ENCODE data around the gene JMJD4.

Gene JMJD4

GRCh38 chr1:227745568-227746265 is 10.6 kb upstream of the JMJD4 start:
- no peak for DNase-seq (ENCODE audit: low read depth)
- TF ChIP-seq CTCF (IDR thresholded peaks at IDR 0.05; ENCODE audit: insufficient read depth, low read depth, low read length, missing control alignments), result no peak
- H3K4me3 ChIP-seq (ENCODE audit: low read length), result no peak overlapping the region

- H3K4me3 ChIP-seq (ENCODE audit: low read length), result no peak overlapping the region
- no peak for DNase-seq (ENCODE audit: low read depth)
- no peak for TF ChIP-seq CTCF (IDR thresholded peaks at IDR 0.05; ENCODE audit: insufficient read depth, low read depth, low read length, missing control alignments)
Measured at GRCh38 chr1:227744668-227745067, 9.6 kb upstream of the JMJD4 start.

- no peak for DNase-seq (ENCODE audit: low read depth)
- H3K4me3 ChIP-seq (ENCODE audit: low read length), result no peak overlapping the region
- TF ChIP-seq CTCF (IDR thresholded peaks at IDR 0.05; ENCODE audit: insufficient read depth, low read depth, low read length, missing control alignments), result no peak
Measured at GRCh38 chr1:227742738-227743715, 7.9 kb upstream of the JMJD4 start.

GRCh38 chr1:227741166-227741870 is 6.2 kb upstream of the JMJD4 start:
- no peak for TF ChIP-seq CTCF (IDR thresholded peaks at IDR 0.05; ENCODE audit: insufficient read depth, low read depth, low read length, missing control alignments)
- H3K4me3 ChIP-seq (ENCODE audit: low read length), result no peak overlapping the region
- DNase-seq (ENCODE audit: low read depth), result no peak

- no peak overlapping the region for H3K4me3 ChIP-seq (ENCODE audit: low read length)
- no peak for TF ChIP-seq CTCF (IDR thresholded peaks at IDR 0.05; ENCODE audit: insufficient read depth, low read depth, low read length, missing control alignments)
- no peak for DNase-seq (ENCODE audit: low read depth)
Measured at GRCh38 chr1:227740401-227740960, 5.4 kb upstream of the JMJD4 start.

GRCh38 chr1:227739636-227740035 is 4.5 kb upstream of the JMJD4 start:
- no peak for DNase-seq (ENCODE audit: low read depth)

More at GRCh38 chr1:227739636-227740035, 4.5 kb upstream of the JMJD4 start:
- no peak overlapping the region for H3K4me3 ChIP-seq (ENCODE audit: low read length)
- TF ChIP-seq CTCF (IDR thresholded peaks at IDR 0.05; ENCODE audit: insufficient read depth, low read depth, low read length, missing control alignments), result no peak
